Sigmoid colon (tissue), 7 donors: ENCODE data around the gene SV2B. TPM values are rescaled to one million over a fixed set of nuclear protein-coding genes. Genes with fewer than 3 reads are reported as not detected.

Experiments used
- DNase-seq: peaks from one replicate; pipeline ENCODE4 v3.0.0-alpha.2; 2019
- H3K27ac ChIP-seq, 4 donors: fragments of 200-600 bp; sonication (generic); one replicate each; pipeline ENCODE4 v1.5.1; 2016 to 2019; ENCODE audit warnings: mild to moderate bottlenecking in 1 of 4
- H3K27me3 ChIP-seq, 3 donors: fragments of 200-600 bp; sonication (generic); one replicate each; pipeline ENCODE4 v1.5.1; 2019; ENCODE audit warnings: mild to moderate bottlenecking in 1 of 3
- H3K36me3 ChIP-seq, 4 donors: fragments of 200-600 bp; sonication (generic); one replicate each; pipeline ENCODE4 v1.5.1; 2016 to 2019
- H3K4me1 ChIP-seq, 4 donors: fragments of 200-600 bp; sonication (generic); one replicate each; pipeline ENCODE4 v1.5.1; 2017 to 2019
- H3K4me3 ChIP-seq, 4 donors: fragments of 200-600 bp; sonication (generic); one replicate each; pipeline ENCODE4 v1.5.1; 2017 to 2019; ENCODE audit warnings: mild to moderate bottlenecking in 2 of 4, moderate library complexity in 1 of 4
- H3K9me3 ChIP-seq, 4 donors: fragments of 200-600 bp in 3 of 4; sonication (generic) in 3 of 4; one replicate each; pipeline versions ENCODE4 v1.5.1 to v1.6.1; 2013 to 2019
- CTCF ChIP-seq, 4 experiments: fragments of 450-650 bp in 3 of 4; fragments of 200-600 bp in 1 of 4; IDR thresholded peaks; one replicate each; pipeline ENCODE4 v1.5.1; 2016 to 2019; ENCODE audit warnings: antibody characterized with exemption in 4 of 4, mild to moderate bottlenecking in 3 of 4, moderate library complexity in 2 of 4
- EP300 ChIP-seq, 4 donors: sonication (generic); formaldehyde crosslinking; IDR thresholded peaks; one replicate each; pipeline ENCODE4 v1.6.1; 2017; ENCODE audit warnings: antibody characterized with exemption in 4 of 4
- POLR2A ChIP-seq, 2 donors: fragments of 450-650 bp; IDR thresholded peaks; one replicate each; pipeline ENCODE4 v1.6.1; 2016; ENCODE audit warnings: antibody characterized with exemption in 2 of 2, mild to moderate bottlenecking in 2 of 2, moderate library complexity in 2 of 2
- POLR2AphosphoS5 ChIP-seq, 4 donors: sonication (generic); formaldehyde crosslinking; IDR thresholded peaks; one replicate each; pipeline ENCODE4 v1.6.1; 2017; ENCODE audit warnings: antibody characterized with exemption in 4 of 4
- WGBS, 2 donors: extraction: QIAGEN DNeasy Blood & Tissue Kit; methylation state at CpG; one replicate each; pipeline ENCODE4 v1.1.7; 2013; 5-methylcytosine and 5-hydroxymethylcytosine counted together
- intact Hi-C: fragments of 100-400 bp; cut with DNase I; formaldehyde crosslinking; loops from one replicate; pipeline ENCODE4 v1.15.1; 2023
- polyA plus RNA-seq, 3 donors: library from polyadenylated mRNA; stranded (reverse); fragments of 200-250 nt; gene quantifications; one replicate each; pipeline ENCODE4 v1.2.3, GENCODE V29; 2013
- total RNA-seq, 4 donors: library from RNA; depleted of rRNA; stranded (reverse); fragments of >200 nt; gene quantifications; one replicate each; pipeline ENCODE4 v1.1.0, GENCODE V29; 2016
- donor health status: healthy with polysubstance abuse.
- donor health status: Bipolar disorder and iron deficiency.
- donor health status: healthy.

SV2B gene
- total and polyA plus RNA-seq, 7 donors: 2.0 to 5.0 (median 3.1) TPM; not detected in 2

DNA sequence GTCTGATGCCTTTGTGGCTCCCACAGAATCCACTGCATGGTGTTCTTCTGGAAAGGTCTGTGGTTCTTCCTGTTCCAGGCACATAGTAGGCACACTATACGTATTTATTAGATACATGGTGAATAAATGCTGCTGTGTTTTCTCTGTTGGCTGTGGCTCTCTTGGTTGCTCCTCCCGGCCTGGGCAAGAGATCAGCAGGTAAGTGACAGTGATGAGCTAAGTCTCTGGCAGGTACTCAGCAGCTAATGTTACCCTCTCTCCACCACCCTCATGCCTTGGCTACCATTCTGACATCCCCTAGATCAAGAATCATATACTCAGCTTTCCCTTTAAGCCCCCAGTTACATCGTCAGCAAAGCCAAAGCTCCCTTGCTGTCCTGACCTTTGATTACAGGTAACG, 8.4 kb downstream of the SV2B start:
- Histone ChIP-seq H3K36me3 (no peaks in the 10 kb centered on the region), H3K9me3 (no peaks in the 10 kb centered on the region), H3K4me3 (no peak overlapping the region), H3K27me3 (peaks cover 0 to 12% (median 5%) of the 10 kb centered on the region in 3 donors), H3K27ac (no peak overlapping the region), H3K4me1 (no peaks in the 10 kb centered on the region)
- WGBS, 2 donors: 79 to 89% methylated on average over 4 of the region's 4 CpGs
- intact Hi-C loops: no loop called here
- no peak for DNase-seq
- TF ChIP-seq EP300 (IDR thresholded peaks at IDR 0.05) (no peak), POLR2A (IDR thresholded peaks at IDR 0.05) (no peak), POLR2AphosphoS5 (IDR thresholded peaks at IDR 0.05) (no peak), CTCF (IDR thresholded peaks at IDR 0.05) (no peak)

DNA sequence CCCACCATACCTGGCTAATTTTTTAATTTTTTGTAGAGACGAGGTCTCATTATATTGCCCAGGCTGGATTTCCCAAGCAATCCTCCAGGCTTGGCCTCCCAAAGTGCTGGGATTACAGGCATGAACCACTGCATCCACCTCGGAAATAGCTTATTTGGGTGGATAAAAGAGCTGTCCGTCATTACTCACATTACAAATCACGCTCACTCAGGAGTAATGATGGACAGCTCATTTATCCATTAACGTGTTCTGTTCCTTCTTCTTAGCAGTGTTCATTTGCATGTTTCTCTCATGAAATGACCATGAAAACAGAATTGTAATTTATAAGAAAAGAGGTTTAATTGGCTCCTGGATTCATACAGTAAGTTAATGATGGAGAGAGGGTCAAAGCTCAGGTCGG, 9.8 kb downstream of the SV2B start:
- intact Hi-C loops: no loop called here
- no peak for TF ChIP-seq CTCF (IDR thresholded peaks at IDR 0.05)
- Histone ChIP-seq H3K4me1 (no peaks in the 10 kb centered on the region), H3K36me3 (no peaks in the 10 kb centered on the region), H3K27ac (no peak overlapping the region), H3K4me3 (no peak overlapping the region), H3K27me3 (peaks cover 0 to 6% (median 0%) of the 10 kb centered on the region in 3 donors), H3K9me3 (no peaks in the 10 kb centered on the region)
- DNase-seq: no peak
- 81 to 88% methylated on average over 6 of the region's 6 CpGs for WGBS, 2 donors

DNA sequence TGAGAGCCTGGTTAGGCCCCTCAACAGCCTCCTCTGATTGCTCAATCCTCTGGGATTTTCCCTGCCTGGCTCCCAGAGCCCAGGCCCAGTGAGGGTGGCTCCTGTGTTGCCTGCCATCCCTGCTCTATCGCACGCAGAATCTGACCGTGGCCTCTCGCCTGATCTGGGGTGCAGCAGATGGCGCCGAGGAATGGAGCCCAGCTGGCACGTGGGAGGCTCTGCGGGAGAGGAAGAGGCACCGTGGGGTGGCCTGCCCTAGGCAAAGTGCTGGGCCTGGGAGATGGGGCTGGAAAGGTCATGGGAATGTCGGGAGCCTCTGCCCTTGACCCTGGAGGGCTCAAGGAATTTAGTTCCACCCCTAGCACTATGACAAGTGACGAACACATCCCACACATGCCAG, 10.3 kb downstream of the SV2B start:
- no peak for DNase-seq
- Histone ChIP-seq H3K4me3 (no peak overlapping the region), H3K27me3 (peaks cover 0 to 6% (median 0%) of the 10 kb centered on the region in 3 donors), H3K27ac (no peak overlapping the region), H3K36me3 (no peaks in the 10 kb centered on the region), H3K9me3 (no peaks in the 10 kb centered on the region), H3K4me1 (no peaks in the 10 kb centered on the region)
- 89 to 92% methylated on average over 11 of the region's 11 CpGs for WGBS, 2 donors
- intact Hi-C loops: no loop called here
- TF ChIP-seq POLR2A (IDR thresholded peaks at IDR 0.05) (no peak), CTCF (IDR thresholded peaks at IDR 0.05) (no peak), EP300 (IDR thresholded peaks at IDR 0.05) (no peak), POLR2AphosphoS5 (IDR thresholded peaks at IDR 0.05) (no peak)

- Histone ChIP-seq H3K27me3 (peaks cover 0 to 6% (median 0%) of the 10 kb centered on the region in 3 donors), H3K36me3 (no peaks in the 10 kb centered on the region), H3K4me3 (no peak overlapping the region), H3K4me1 (no peaks in the 10 kb centered on the region), H3K27ac (no peak overlapping the region), H3K9me3 (no peaks in the 10 kb centered on the region)
- WGBS, 2 donors: 30 to 59% methylated on average over 6 of the region's 6 CpGs
- intact Hi-C loops: no loop called here
- no peak for DNase-seq
- TF ChIP-seq POLR2AphosphoS5 (IDR thresholded peaks at IDR 0.05) (no peak), EP300 (IDR thresholded peaks at IDR 0.05) (no peak), CTCF (IDR thresholded peaks at IDR 0.05) (no peak), POLR2A (IDR thresholded peaks at IDR 0.05) (no peak)
Measured at GRCh38 chr15:91113030-91113429, 13.0 kb downstream of the SV2B start.

- H3K36me3 ChIP-seq: no peaks in the 10 kb centered on the region
- DNase-seq: no peak
- no peak overlapping the region for H3K27ac ChIP-seq
- H3K9me3 ChIP-seq: no peaks in the 10 kb centered on the region
- H3K4me3 ChIP-seq: no peak overlapping the region
- no peak for TF ChIP-seq POLR2A (IDR thresholded peaks at IDR 0.05)
- TF ChIP-seq POLR2AphosphoS5 (IDR thresholded peaks at IDR 0.05): no peak
- no peak for TF ChIP-seq CTCF (IDR thresholded peaks at IDR 0.05)
- no peak for TF ChIP-seq EP300 (IDR thresholded peaks at IDR 0.05)
- H3K4me1 ChIP-seq: peaks cover 0 to 4% (median 0%) of the 10 kb centered on the region in 4 donors
- intact Hi-C loops: no loop called here
- 69 to 72% methylated on average over 5 of the region's 5 CpGs for WGBS, 2 donors
- peaks cover 0 to 6% (median 0%) of the 10 kb centered on the region in 3 donors for H3K27me3 ChIP-seq
Measured at GRCh38 chr15:91114301-91114700, 14.2 kb downstream of the SV2B start.
